SJSA1 (cell line): ENCODE results near the gene RASAL2. TPM values are rescaled to one million over a fixed set of nuclear protein-coding genes. Genes with fewer than 3 reads are reported as not detected.

Experiments
- DNase-seq, 2 experiments: peaks; one replicate each; pipeline ENCODE4 v3.0.0-alpha.2; 2015 to 2020; ENCODE audit warnings: low spot score in 2 of 2, low read depth in 1 of 2
- H3K27ac ChIP-seq: fragments of 250-450 bp; sonication (Bioruptor Pico); 2 replicates; pipeline ENCODE4 v1.5.1; 2020; ENCODE audit warnings: mild to moderate bottlenecking, moderate library complexity
- H3K27me3 ChIP-seq: fragments of 250-450 bp; sonication (Bioruptor Pico); replicated peaks from 2 replicates; pipeline ENCODE4 v1.5.1; 2020; ENCODE audit warnings: mild to moderate bottlenecking, moderate library complexity
- H3K36me3 ChIP-seq: fragments of 250-450 bp; sonication (Bioruptor Pico); 2 replicates; pipeline ENCODE4 v1.5.1; 2020; ENCODE audit warnings: mild to moderate bottlenecking
- H3K4me1 ChIP-seq: fragments of 250-450 bp; sonication (Bioruptor Pico); replicated peaks from 2 replicates; pipeline ENCODE4 v1.6.1; 2021; ENCODE audit warnings: mild to moderate bottlenecking
- H3K4me3 ChIP-seq: fragments of 250-450 bp; sonication (Bioruptor Pico); 2 replicates; pipeline ENCODE4 v1.5.1; 2020; ENCODE audit warnings: mild to moderate bottlenecking
- H3K9me3 ChIP-seq: fragments of 250-450 bp; sonication (Bioruptor Pico); replicated peaks from 2 replicates; pipeline ENCODE4 v1.5.1; 2020; ENCODE audit warnings: mild to moderate bottlenecking
- total RNA-seq: library from RNA; depleted of rRNA; stranded (reverse); fragments of >200 nt; shearing (Covaris generic); gene quantifications from 2 replicates; pipeline ENCODE4 v1.2.3, GENCODE V29; 2014

The RASAL2 gene
- total RNA-seq, 1 experiment from 2014 or later, result 25.4 TPM

DNA sequence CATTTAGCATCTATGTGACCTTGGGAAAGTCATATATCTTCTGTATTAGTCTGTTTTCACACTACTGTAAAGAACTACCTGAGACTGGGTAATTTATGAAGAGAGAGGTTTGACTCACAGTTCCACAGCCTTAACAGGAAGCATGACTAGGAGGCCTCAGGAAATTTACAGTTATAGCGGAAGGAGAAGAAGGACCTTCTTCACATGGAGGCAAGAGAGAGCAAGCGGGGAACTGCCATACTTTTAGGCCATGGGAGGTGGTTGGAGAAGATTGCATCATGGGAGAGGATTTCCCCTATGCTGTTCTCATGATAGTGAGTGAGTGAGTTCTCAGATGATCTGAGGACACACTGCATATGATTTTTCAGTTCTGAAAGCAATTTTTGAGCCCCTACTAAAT, 315.0 kb downstream of the RASAL2 start:
- H3K4me3 ChIP-seq, result no peak overlapping the region
- no peak overlapping the region for H3K27ac ChIP-seq
- 0 out of 2 replicates have a peak, but pooled peaks cover 5% of the 10 kb centered on the region for H3K36me3 ChIP-seq
- H3K4me1 ChIP-seq, result no peaks in the 10 kb centered on the region; the same call in 1 of the 2 replicates
- H3K9me3 ChIP-seq, result no peaks in the 10 kb centered on the region
- H3K27me3 ChIP-seq, result no peaks in the 10 kb centered on the region
- DNase-seq, result no peak

DNA sequence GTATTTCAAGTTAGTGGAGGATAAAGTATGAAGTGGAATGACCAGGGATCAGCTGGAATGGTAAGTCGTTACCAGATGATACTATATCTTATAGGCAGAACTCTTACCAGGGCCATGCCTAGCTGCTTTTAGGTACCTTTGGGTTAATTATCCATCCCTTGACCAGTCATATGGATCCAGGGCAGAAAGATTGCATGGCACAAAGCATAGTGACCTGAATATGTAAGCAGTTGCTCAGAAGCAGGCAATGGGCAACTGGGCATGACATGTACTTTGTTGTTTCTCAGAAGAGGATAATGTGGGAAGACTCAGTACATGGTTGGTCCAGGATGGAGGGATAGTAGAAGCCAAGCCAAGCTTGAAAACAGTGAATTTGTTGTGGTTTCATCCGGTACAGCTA, 315.6 kb downstream of the RASAL2 start:
- Histone ChIP-seq H3K27ac (no peak overlapping the region), H3K9me3 (no peaks in the 10 kb centered on the region), H3K27me3 (no peaks in the 10 kb centered on the region), H3K36me3 (0 out of 2 replicates have a peak, but pooled peaks cover 5% of the 10 kb centered on the region), H3K4me1 (no peaks in the 10 kb centered on the region; the same call in 1 of the 2 replicates), H3K4me3 (no peak overlapping the region)
- DNase-seq, result no peak

DNA sequence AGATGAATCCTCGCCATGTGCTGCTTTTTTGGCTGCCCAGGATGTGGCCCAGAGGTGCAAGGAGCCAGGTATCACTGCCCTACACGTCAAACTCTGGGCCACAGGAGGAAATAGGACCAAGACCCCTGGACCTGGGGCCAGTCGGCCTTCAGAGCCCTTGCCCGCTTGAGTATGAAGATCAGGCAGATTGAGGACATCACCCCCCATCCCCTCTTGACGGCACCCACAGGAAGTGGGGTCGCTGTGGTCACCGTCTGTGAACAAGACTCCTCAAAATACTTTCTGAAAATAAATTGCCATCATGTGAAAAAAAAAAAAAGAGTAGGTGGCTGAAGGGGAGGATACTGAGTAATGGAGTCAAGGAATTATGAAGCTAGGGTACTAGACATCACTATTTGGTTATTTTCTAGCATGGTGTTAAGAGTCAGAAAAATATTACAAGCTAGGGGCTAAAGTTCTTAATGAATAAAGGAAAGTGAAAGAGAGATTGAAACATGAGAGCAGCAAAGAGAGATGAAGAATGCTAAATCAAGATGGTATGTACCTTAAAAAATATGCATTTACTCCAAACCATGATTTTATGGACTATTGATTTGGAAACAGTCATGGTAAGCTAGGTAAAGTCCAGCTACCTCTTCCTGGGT, 318.0 kb downstream of the RASAL2 start:
- Histone ChIP-seq H3K4me3 (no peak overlapping the region), H3K9me3 (no peaks in the 10 kb centered on the region), H3K36me3 (0 out of 2 replicates have a peak, but pooled peaks cover 5% of the 10 kb centered on the region), H3K27me3 (no peaks in the 10 kb centered on the region), H3K27ac (no peak overlapping the region), H3K4me1 (no peaks in the 10 kb centered on the region; the same call in 1 of the 2 replicates)
- DNase-seq, result no peak

DNA sequence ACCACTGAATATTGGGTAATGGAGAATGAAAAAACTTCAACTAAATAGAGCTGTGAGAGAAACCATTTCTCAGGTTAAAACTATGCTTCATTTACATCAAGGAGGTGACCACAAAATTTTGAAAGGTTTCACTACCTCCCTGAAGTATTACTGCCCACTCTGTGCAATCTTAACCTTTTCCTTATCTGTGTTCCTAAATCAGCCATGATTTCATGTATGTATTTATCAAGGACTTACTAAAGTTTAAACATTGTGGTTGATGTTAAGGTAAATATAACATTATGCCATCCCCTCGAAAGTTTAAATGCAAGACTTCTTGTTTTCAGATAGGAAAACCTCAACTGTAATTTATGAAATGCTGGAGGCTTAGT, 318.5 kb downstream of the RASAL2 start:
- H3K27ac ChIP-seq, result no peak overlapping the region
- H3K36me3 ChIP-seq, result 0 out of 2 replicates have a peak, but pooled peaks cover 5% of the 10 kb centered on the region
- no peaks in the 10 kb centered on the region for H3K27me3 ChIP-seq
- no peak overlapping the region for H3K4me3 ChIP-seq
- H3K9me3 ChIP-seq, result no peaks in the 10 kb centered on the region
- no peak for DNase-seq
- no peaks in the 10 kb centered on the region; the same call in 1 of the 2 replicates for H3K4me1 ChIP-seq

DNA sequence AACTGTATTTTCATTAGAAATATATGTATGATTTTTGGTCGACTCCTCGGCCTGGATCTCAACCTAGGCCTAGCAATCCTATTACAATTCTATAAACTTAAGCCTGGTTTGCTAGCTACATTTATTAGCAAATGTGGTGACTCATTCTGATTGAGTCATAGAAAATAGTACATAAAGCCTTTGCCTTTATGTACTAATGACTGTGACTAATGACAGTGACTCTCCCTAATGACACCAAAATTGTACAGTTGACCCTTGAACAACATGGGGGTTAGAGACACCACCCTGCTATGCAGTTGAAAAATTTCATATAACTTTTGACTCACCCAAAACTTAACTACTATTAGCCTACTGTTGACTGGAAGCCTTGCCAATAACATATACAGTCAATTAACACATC, 324.0 kb downstream of the RASAL2 start:
- Histone ChIP-seq H3K27ac (no peak overlapping the region), H3K36me3 (no peaks in the 10 kb centered on the region), H3K27me3 (no peaks in the 10 kb centered on the region)

DNA sequence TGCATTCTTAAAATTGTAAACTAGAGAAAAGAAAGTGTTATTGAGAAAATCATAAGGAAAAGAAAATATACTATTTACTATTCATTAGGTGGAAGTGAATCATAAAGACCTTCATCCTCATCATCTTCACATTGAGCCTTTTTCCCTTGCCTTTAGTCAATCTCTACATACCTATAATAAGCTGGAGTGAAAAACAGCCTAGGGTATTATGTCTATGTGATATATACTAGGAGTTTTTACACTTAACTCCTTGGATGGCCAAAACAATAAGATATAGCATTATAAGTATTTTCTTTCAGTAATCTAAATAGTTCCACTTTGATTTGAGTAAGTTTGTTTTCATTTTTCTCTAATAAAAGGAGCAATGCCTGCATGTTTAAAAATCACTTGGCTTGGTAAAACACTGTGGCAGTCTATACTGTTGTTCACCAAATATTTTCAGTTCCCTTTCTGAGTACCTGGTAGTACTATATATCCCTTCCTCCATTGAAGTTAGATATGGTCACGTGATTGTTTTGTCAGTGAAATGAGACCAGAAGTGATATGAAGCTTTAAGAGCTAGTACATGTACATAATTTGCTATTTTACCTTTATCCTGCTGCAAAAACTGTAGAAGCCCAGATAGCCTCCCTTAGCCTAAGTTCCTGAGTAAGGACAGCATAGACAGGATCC, 324.5 kb downstream of the RASAL2 start:
- Histone ChIP-seq H3K36me3 (no peaks in the 10 kb centered on the region), H3K4me1 (peaks cover 5% of the 10 kb centered on the region; the same call in 1 of the 2 replicates), H3K4me3 (no peak overlapping the region), H3K27ac (no peak overlapping the region), H3K9me3 (no peaks in the 10 kb centered on the region), H3K27me3 (no peaks in the 10 kb centered on the region)
- no peak for DNase-seq

More for the DNA sequence above, 324.0 kb downstream of the RASAL2 start:
- peaks cover 5% of the 10 kb centered on the region; the same call in 1 of the 2 replicates for H3K4me1 ChIP-seq
- no peak overlapping the region for H3K4me3 ChIP-seq
- DNase-seq, result peak in 1 of 2 experiments; percentile 33
- H3K9me3 ChIP-seq, result no peaks in the 10 kb centered on the region

DNA sequence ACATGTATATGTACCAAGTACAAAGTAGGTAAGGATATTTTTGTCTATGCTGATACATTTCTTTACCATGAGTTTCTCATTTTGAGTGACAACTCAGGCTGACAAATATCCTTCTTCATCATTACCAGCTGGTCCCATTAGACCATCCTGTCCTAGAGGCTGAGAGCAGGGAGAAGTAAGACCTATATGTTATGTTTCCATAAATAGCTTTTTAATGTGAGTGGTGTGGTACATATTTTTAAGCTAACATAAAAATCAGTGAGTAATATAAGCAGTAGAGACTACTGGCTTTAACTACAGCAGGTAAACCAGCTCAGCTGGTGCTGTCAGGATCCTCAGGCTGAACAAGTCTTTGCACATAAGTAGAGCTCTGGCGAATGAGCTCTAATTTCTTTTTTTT, 340.5 kb downstream of the RASAL2 start:
- Histone ChIP-seq H3K4me3 (no peak overlapping the region), H3K27me3 (no peaks in the 10 kb centered on the region), H3K27ac (no peak overlapping the region), H3K4me1 (peaks cover 3% of the 10 kb centered on the region), H3K9me3 (no peaks in the 10 kb centered on the region), H3K36me3 (no peaks in the 10 kb centered on the region)
- DNase-seq, result no peak

DNA sequence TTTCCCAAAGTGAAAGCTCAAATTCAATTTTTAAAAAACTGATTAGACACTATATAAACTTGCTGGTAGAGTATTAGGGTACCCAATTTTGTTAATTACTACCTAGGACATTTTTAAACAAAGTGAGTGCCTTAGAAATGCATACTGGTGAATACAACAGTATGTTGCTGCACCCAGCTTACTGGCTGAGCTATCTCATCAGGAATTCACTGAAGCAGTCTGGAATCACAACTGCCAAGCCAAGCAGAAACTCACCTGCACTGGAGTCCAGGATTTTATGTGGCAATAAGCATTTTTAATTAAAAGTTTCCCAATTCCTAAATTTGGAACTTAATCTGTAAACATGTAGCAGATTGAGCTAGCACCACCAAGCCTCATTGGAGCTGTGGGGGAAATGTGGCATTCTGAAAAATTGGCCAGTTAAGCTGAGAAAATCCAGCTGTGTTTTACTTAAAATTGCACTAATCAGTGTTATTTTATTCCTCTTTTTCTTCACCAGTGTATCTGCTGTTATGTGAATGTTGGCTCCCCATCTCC, 341.1 kb downstream of the RASAL2 start:
- H3K27me3 ChIP-seq, result no peaks in the 10 kb centered on the region
- no peaks in the 10 kb centered on the region for H3K9me3 ChIP-seq
- no peak for DNase-seq
- H3K4me1 ChIP-seq, result peaks cover 3% of the 10 kb centered on the region
- no peaks in the 10 kb centered on the region for H3K36me3 ChIP-seq
- H3K4me3 ChIP-seq, result no peak overlapping the region
- H3K27ac ChIP-seq, result no peak overlapping the region

DNA sequence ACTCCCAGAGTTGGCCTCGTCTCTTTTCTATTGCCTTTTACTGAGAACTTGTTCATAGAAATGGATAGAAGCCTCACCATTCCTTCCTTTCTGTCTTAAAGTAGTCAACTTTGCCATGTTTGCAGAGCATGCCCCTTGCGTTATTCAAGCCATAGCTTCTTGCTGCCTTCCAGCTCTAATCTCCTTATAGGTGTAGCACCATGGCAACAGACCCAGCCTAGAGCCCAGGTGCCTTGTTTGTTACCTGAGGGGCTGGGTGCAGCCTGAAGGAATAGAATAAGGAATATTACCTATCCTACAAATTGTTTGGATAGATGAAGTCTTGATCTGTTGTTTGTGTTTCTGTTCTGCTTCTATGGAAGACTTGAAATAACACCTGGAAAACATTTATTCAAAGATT, 343.0 kb downstream of the RASAL2 start:
- DNase-seq, result no peak
- Histone ChIP-seq H3K27ac (no peak overlapping the region), H3K4me3 (no peak overlapping the region), H3K27me3 (no peaks in the 10 kb centered on the region), H3K36me3 (peaks cover 18% of the 10 kb centered on the region), H3K4me1 (peaks cover 3% of the 10 kb centered on the region), H3K9me3 (no peaks in the 10 kb centered on the region)

DNA sequence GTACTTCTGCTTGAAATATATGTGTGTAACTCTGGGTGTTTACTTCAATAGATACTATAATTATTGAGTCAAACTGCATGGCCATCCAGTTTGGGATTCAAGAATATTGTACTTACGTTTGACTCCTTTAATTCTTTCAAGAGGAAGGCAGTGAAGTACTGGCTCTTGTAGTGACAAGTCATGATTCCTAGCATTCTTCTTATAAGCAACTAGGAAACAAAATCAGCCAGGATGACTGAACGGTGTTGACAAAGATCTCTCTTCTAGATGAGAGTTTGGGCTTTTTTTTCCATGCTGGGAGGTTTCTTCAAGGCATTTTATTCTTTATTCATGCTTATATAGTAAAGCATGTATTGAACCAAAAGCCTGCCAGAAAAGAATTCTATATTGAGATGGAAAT, 344.5 kb downstream of the RASAL2 start:
- H3K4me3 ChIP-seq, result no peak overlapping the region
- no peaks in the 10 kb centered on the region for H3K27me3 ChIP-seq
- no peaks in the 10 kb centered on the region for H3K9me3 ChIP-seq
- no peak overlapping the region for H3K27ac ChIP-seq
- H3K36me3 ChIP-seq, result peaks cover 32% of the 10 kb centered on the region
- peaks cover 3% of the 10 kb centered on the region for H3K4me1 ChIP-seq
- peak in 1 of 2 experiments; percentile 26 for DNase-seq

DNA sequence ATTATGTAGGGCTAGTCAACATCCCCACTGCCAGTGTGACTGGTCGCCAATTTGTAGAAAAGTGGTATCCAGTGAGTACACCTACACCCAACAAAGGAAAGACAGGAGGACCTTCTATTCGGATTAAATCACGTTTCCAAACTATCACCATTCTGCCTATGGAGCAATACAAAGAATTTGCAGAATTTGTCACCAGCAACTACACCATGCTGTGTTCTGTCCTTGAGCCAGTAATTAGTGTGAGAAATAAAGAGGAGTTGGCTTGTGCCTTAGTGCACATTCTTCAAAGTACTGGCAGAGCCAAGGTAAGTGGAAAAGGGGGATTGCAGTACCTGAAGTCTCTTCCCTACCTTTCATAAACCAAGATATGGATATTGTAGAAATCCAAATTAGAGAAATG, 349.0 kb downstream of the RASAL2 start:
- Histone ChIP-seq H3K9me3 (no peaks in the 10 kb centered on the region), H3K27ac (no peak overlapping the region), H3K4me1 (peaks cover 5% of the 10 kb centered on the region), H3K36me3 (peaks cover 54% of the 10 kb centered on the region), H3K4me3 (no peak overlapping the region), H3K27me3 (no peaks in the 10 kb centered on the region)
- no peak for DNase-seq

DNA sequence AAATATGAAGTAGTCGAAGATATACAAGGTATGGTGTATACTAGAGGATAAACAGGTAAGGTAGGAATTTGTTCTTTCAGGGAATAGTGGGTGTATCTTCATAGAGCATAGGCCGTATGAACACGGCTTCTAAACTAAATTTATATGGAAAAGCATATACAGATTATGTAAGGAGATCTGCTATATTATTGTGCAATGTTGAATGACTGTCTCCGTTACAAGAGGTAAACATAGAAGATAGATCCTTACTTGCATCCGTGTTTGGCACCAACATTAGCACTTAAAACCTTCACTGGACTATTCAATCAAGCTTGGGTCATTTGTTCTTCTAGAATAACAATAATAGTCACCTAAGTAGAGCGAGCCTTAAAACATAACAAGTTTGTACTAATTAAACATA, 357.0 kb downstream of the RASAL2 start:
- H3K4me1 ChIP-seq, result peaks cover 24% of the 10 kb centered on the region
- no peak overlapping the region for H3K4me3 ChIP-seq
- peak overlapping the region; percentile 50 for H3K27ac ChIP-seq
- H3K9me3 ChIP-seq, result no peaks in the 10 kb centered on the region
- no peak for DNase-seq
- H3K36me3 ChIP-seq, result peaks cover 18% of the 10 kb centered on the region
- no peaks in the 10 kb centered on the region for H3K27me3 ChIP-seq

DNA sequence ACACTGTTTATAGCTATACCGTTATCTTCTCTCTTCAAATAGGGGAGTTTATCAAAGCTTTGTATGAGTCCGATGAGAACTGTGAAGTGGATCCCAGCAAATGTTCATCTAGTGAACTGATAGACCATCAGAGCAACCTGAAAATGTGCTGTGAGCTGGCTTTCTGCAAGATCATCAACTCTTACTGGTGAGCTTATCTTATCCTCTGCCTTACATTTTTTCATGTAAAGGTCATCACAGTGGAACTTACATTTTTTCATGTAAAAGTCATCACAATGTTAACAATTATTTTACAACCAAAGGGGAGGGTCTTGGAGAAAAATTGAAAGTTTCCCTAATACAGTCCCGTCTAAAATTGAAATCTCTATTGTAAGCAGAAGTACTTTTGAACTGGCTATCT, 357.6 kb downstream of the RASAL2 start:
- H3K36me3 ChIP-seq, result peaks cover 17% of the 10 kb centered on the region
- H3K4me3 ChIP-seq, result no peak overlapping the region
- H3K27me3 ChIP-seq, result no peaks in the 10 kb centered on the region
- H3K9me3 ChIP-seq, result no peaks in the 10 kb centered on the region
- peak overlapping the region; percentile 50 for H3K27ac ChIP-seq
- H3K4me1 ChIP-seq, result peaks cover 24% of the 10 kb centered on the region
- DNase-seq, result peak in 1 of 2 experiments; percentile 52

DNA sequence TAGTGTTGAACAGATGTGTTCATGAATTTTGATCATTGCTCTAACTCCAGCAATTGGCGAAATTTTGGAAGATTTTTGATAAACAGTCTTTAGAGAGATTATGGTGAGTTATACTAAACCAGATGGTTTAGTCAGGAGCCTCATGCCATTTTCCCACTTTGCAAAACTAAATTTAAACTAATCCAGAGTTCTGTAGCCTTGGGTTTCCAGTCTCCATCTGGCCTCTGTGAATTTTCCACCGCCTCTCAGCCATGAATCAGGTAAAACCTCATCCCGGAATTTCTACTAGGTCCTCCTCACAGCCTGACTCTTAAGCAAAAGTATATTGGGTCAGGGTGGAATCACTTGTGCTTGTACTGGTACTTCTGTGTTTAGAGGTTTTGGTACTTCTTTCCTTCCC, 358.1 kb downstream of the RASAL2 start:
- H3K4me3 ChIP-seq, result no peak overlapping the region
- H3K36me3 ChIP-seq, result peaks cover 21% of the 10 kb centered on the region
- peak overlapping the region; percentile 50 for H3K27ac ChIP-seq
- no peaks in the 10 kb centered on the region for H3K27me3 ChIP-seq
- peaks cover 24% of the 10 kb centered on the region for H3K4me1 ChIP-seq
- DNase-seq, result no peak
- H3K9me3 ChIP-seq, result no peaks in the 10 kb centered on the region
